ENCODE data around the gene SNED1.

Gene SNED1

DNA sequence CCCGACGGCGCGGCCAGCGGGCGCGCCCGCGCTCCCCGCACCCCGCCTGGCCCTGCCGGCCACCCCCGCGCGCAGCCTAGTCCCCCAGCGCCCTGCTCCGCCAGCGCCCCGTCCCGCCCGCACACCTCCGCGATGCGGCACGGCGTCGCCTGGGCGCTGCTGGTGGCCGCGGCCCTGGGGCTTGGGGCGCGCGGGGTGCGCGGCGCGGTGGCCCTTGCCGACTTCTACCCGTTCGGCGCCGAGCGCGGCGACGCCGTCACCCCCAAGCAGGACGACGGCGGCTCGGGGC is 232 bp downstream of the SNED1 start:
- TF ChIP-seq, protein P1, sequence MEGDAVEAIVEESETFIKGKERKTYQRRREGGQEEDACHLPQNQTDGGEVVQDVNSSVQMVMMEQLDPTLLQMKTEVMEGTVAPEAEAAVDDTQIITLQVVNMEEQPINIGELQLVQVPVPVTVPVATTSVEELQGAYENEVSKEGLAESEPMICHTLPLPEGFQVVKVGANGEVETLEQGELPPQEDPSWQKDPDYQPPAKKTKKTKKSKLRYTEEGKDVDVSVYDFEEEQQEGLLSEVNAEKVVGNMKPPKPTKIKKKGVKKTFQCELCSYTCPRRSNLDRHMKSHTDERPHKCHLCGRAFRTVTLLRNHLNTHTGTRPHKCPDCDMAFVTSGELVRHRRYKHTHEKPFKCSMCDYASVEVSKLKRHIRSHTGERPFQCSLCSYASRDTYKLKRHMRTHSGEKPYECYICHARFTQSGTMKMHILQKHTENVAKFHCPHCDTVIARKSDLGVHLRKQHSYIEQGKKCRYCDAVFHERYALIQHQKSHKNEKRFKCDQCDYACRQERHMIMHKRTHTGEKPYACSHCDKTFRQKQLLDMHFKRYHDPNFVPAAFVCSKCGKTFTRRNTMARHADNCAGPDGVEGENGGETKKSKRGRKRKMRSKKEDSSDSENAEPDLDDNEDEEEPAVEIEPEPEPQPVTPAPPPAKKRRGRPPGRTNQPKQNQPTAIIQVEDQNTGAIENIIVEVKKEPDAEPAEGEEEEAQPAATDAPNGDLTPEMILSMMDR (IDR thresholded peaks at IDR 0.05; ENCODE audit: insufficient read depth, low read length, poor library complexity, severe bottlenecking): no peak
- Histone ChIP-seq H3K27me3 (replicated peaks; ENCODE audit: control insufficient read depth, insufficient read depth, low read length) (no peaks in the 10 kb centered on the region; the same call in 1 of the 2 replicates), H3K36me3 (ENCODE audit: control insufficient read depth, insufficient read depth, low read length) (no peaks in the 10 kb centered on the region), H3K4me3 (replicated peaks; ENCODE audit: low read depth, low read length) (no peak overlapping the region)
- DNase-seq (ENCODE audit: extremely low read depth, insufficient read length): no peak

DNA sequence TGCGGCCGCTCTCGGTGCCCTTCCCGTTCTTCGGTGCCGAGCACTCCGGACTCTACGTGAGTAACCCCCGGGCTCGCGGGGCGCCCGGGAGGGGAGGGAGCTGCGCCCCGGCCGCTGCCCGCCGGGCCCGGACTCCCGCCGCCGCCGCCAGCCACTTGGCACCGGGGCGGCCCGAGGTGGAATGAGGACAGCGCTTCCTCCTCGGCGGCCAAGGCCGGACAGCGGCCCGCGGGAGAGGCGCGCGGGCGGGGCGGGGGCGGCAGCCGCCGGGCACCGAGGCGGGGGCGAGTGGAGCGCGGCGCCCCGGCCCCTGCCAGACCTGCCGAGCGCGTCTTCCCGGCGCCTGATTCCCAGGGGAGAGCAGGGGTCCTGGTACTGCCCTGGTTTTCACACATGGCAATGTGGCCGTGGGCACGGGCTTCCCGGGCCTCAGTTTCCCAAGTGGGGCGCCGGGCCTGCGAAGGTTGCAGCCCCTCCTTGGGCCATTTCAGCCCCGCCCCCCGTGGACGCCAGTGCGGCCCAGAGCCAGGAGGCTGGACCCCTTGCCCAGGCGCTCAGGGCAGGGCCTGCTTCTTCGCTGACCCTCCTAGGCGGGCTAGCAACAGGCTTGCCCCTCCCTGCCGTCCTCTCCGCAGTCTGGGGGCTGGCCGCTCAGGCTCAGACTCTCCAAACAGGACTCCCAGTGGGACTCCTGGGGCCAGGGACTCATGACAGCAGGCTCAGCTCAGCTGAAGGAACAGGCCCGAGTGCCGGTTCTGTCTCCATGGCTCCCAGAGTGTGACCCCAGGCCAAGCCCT is 775 bp downstream of the SNED1 start:
- no peaks in the 10 kb centered on the region; the same call in 1 of the 2 replicates for H3K27me3 ChIP-seq (replicated peaks; ENCODE audit: control insufficient read depth, insufficient read depth, low read length)
- no peak for DNase-seq (ENCODE audit: extremely low read depth, insufficient read length)
- TF ChIP-seq, protein P1 (IDR thresholded peaks at IDR 0.05; ENCODE audit: insufficient read depth, low read length, poor library complexity, severe bottlenecking): no peak
- no peaks in the 10 kb centered on the region for H3K36me3 ChIP-seq (ENCODE audit: control insufficient read depth, insufficient read depth, low read length)
- no peak overlapping the region for H3K4me3 ChIP-seq (replicated peaks; ENCODE audit: low read depth, low read length)

DNA sequence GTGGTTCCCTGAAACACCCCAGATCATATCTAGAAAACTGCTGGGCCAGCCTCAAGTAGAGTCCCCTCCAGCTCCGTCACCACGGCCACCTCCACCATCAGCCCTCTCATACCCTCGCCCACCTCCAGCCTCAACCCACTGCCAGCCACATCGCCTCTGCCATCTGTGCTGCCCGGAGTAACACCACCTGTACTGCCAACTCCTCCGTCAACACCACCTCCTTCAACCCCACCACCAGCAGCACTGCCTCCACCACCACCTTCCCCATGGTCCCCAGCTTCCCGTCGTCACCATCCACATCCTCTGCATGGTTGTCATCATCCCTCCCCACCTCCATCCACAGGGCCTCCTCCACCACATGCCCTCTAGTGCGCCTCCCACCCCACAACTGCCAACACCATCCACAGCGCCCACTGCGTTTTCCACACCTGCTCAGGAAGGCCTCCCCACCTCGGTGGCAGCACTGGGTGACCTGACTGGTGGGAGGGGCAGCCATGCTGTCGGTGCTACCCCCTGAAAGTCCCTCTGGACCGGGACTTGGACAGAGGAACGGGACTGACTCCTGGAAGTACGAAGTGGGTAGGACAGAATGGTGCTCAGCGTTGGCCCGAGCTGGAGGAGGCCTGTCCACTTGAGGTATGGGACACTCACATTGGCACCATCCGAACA is 1.6 kb downstream of the SNED1 start:
- H3K27me3 ChIP-seq (replicated peaks; ENCODE audit: control insufficient read depth, insufficient read depth, low read length): no peaks in the 10 kb centered on the region; the same call in 1 of the 2 replicates
- H3K4me3 ChIP-seq (replicated peaks; ENCODE audit: low read depth, low read length): no peak overlapping the region
- no peak for DNase-seq (ENCODE audit: extremely low read depth, insufficient read length)
- no peaks in the 10 kb centered on the region for H3K36me3 ChIP-seq (ENCODE audit: control insufficient read depth, insufficient read depth, low read length)
- TF ChIP-seq, protein P1 (IDR thresholded peaks at IDR 0.05; ENCODE audit: insufficient read depth, low read length, poor library complexity, severe bottlenecking): no peak

DNA sequence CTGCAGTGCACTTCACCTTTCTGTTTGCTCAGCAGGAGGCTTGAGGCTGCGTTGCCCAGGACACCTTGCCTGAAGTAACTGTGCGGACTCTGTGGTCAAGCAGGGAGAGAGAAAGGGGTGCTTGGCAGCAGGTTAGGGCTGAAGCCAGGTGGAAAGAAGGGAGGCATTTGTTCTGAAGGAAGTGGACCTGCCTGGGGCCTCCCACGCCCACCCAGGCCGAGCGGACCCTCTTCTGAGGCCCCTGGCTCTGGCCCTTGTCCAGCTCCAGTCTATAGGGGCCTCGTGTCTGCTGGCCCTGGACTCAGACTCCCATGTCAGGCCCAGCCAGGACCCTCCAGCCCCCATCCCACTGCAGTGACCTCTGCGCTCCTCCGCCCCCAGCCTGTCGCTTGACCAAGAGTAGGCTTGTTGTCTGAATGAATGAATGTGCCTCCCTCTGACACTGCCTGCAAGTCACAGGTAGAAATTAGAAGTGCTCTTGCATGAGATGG is 2.5 kb downstream of the SNED1 start:
- no peaks in the 10 kb centered on the region; the same call in 1 of the 2 replicates for H3K27me3 ChIP-seq (replicated peaks; ENCODE audit: control insufficient read depth, insufficient read depth, low read length)
- DNase-seq (ENCODE audit: extremely low read depth, insufficient read length): no peak

DNA sequence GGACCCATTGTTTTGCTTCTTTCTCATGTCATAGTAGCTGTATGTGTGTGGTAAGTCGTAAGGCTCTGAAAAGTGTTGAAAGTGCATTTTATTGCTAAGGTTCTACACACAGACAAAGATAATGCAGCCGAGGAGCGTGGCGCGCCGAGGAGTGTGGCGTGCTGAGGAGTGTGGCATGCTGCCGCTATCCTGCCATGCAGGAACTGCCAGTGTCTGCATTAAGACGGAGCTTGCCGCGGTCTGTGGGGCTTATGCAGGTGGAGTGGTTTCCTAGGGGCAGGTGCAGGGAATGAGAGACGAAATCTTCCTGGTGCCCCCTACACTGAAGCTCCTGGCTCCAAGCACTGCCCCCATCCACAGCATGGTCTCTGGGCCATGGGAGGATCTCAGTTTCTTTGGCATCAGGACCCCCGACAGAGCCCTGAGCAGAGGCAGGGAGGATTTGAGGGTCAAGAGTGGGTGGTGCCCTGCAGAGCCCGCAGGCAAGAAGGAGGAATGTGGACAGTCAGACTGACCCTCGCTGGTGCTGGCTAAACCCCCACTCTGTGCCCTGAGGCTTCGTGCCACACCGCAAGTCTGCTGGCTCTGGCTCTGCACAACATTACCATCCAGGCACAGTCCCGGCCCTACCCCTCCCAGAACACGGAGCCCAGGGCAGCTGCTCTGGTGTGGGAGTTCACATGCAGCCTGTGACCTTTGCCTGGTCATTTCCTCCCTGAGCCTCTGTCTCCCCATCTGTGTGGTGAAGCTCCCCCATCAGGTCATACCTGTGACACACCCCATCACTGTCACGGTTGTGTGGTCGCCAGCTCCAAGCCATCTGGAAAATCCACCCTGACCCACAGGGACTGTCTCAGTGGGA is 3.2 kb downstream of the SNED1 start:
- H3K36me3 ChIP-seq (ENCODE audit: control insufficient read depth, insufficient read depth, low read length): no peaks in the 10 kb centered on the region
- H3K4me3 ChIP-seq (replicated peaks; ENCODE audit: low read depth, low read length): no peak overlapping the region
- no peak for DNase-seq (ENCODE audit: extremely low read depth, insufficient read length)
- TF ChIP-seq, protein P1 (IDR thresholded peaks at IDR 0.05; ENCODE audit: insufficient read depth, low read length, poor library complexity, severe bottlenecking): no peak
- H3K27me3 ChIP-seq (replicated peaks; ENCODE audit: control insufficient read depth, insufficient read depth, low read length): no peaks in the 10 kb centered on the region; the same call in 1 of the 2 replicates

More for the DNA sequence above, 2.5 kb downstream of the SNED1 start:
- TF ChIP-seq, protein P1 (IDR thresholded peaks at IDR 0.05; ENCODE audit: insufficient read depth, low read length, poor library complexity, severe bottlenecking): no peak
- Histone ChIP-seq H3K36me3 (ENCODE audit: control insufficient read depth, insufficient read depth, low read length) (no peaks in the 10 kb centered on the region), H3K4me3 (replicated peaks; ENCODE audit: low read depth, low read length) (no peak overlapping the region)

Data from GM06990 (cell line).